GM12878 (cell line): ENCODE results near the gene ATP6V1F. TPM values are rescaled to one million over a fixed set of nuclear protein-coding genes. Genes with fewer than 3 reads are reported as not detected.

Experiments
- ATAC-seq: fragments of 200-7000 bp; cut with Tn5 transposase; 3 replicates; pipeline ENCODE4 v1.9.1; 2020; ENCODE audit warnings: mild to moderate bottlenecking, moderate library complexity
- BruUV-seq: library from RNA; stranded (reverse); fragments of 400-500 nt; replicated peaks from 2 replicates; lab custom pipeline; 2021; lab: Mats Ljungman, UMichigan
- CTCF ChIA-PET: fragments of 300-600 bp; sonication (Branson Sonifier 250); formaldehyde crosslinking; extraction: SDS; loops from one replicate; lab custom pipeline; 2021; ENCODE audit warnings: inconsistent platforms; lab: Yijun Ruan, JAX
- POLR2A ChIA-PET: fragments of 350-600 bp; formaldehyde crosslinking; extraction: SDS; loops from one replicate; lab custom pipeline; 2021; ENCODE audit warnings: inconsistent platforms; lab: Charles Lee
- RAD21 ChIA-PET: fragments of 300-600 bp; sonication (Branson Sonifier 250); formaldehyde crosslinking; loops from one replicate; lab custom pipeline; 2023; ENCODE audit warnings: antibody characterized with exemption; ENCODE audit not compliant: unreplicated experiment; lab: Charles Lee
- SMC1A ChIA-PET: fragments of 300-600 bp; sonication (Branson Sonifier 250); formaldehyde crosslinking; loops from one replicate; lab custom pipeline; 2023; ENCODE audit not compliant: unreplicated experiment, uncharacterized antibody; lab: Charles Lee
- DNase-seq: peaks from one replicate; pipeline ENCODE4 v3.0.0-alpha.2; 2011; ENCODE audit warnings: low read depth, low spot score
- FAIRE-seq: peaks from 3 replicates; lab custom pipeline; 2011; peaks lifted over from hg19 to GRCh38; lab: Jason Lieb, UNC
- H2AFZ ChIP-seq: 2 replicates; pipeline ENCODE4 v1.6.0; 2011; ENCODE audit warnings: low read depth, low read length, control low read depth; ENCODE audit not compliant: control insufficient read depth
- H3K27ac ChIP-seq: 2 replicates; pipeline ENCODE4 v1.5.1; 2011; ENCODE audit warnings: control low read depth; ENCODE audit not compliant: control insufficient read depth, insufficient read depth
- H3K27me3 ChIP-seq, 2 experiments: replicated peaks in 1 of 2; 2 replicates each; pipeline versions ENCODE4 v1.6.0 to v1.6.1; 2011; ENCODE audit warnings: low read length in 1 of 2; ENCODE audit not compliant: control insufficient read depth in 2 of 2, insufficient read depth in 2 of 2
- H3K36me3 ChIP-seq, 2 experiments: 2 replicates each; pipeline ENCODE4 v1.5.1; 2011; ENCODE audit warnings: low read length in 1 of 2; ENCODE audit not compliant: control insufficient read depth in 2 of 2, insufficient read depth in 2 of 2
- H3K4me1 ChIP-seq: 2 replicates; pipeline ENCODE4 v1.6.1; 2011; ENCODE audit warnings: mild to moderate bottlenecking, low read length, moderate library complexity, mixed read lengths; ENCODE audit not compliant: control insufficient read depth, insufficient read depth
- H3K4me2 ChIP-seq: 2 replicates; pipeline ENCODE4 v1.6.0; 2011; ENCODE audit warnings: control low read depth; ENCODE audit not compliant: control insufficient read depth, insufficient read depth
- H3K4me3 ChIP-seq: fragments of 200-600 bp; sonication (generic); 2 replicates; pipeline ENCODE4 v1.5.1; 2016
- H3K79me2 ChIP-seq: 2 replicates; pipeline ENCODE4 v1.6.0; 2011; ENCODE audit warnings: low read length; ENCODE audit not compliant: control insufficient read depth, insufficient read depth
- H3K9ac ChIP-seq: 2 replicates; pipeline ENCODE4 v1.8.0; 2011; ENCODE audit warnings: low read length, control low read depth, mixed read lengths; ENCODE audit not compliant: control insufficient read depth, insufficient read depth
- H3K9me3 ChIP-seq: replicated peaks from 3 replicates; pipeline ENCODE4 v1.5.1; 2011; ENCODE audit warnings: mild to moderate bottlenecking, low read length; ENCODE audit not compliant: control insufficient read depth, insufficient read depth
- H4K20me1 ChIP-seq: 2 replicates; pipeline ENCODE4 v1.6.0; 2011; ENCODE audit not compliant: control insufficient read depth, insufficient read depth
- CHD2 ChIP-seq: IDR thresholded peaks from 2 replicates; pipeline ENCODE4 v1.6.1; 2011; ENCODE audit warnings: low read depth, low read length, improper control_type of control experiment, borderline replicate concordance
- IKZF1 ChIP-seq: fragments of 450-650 bp; conservative IDR thresholded peaks from 2 replicates; pipeline ENCODE4 v1.6.1; 2017; ENCODE audit warnings: antibody characterized with exemption, mild to moderate bottlenecking
- MEF2B ChIP-seq: fragments of 450-650 bp; IDR thresholded peaks from 2 replicates; pipeline ENCODE4 v1.6.1; 2018; ENCODE audit warnings: mild to moderate bottlenecking, moderate library complexity; ENCODE audit not compliant: partially characterized antibody, poor library complexity, severe bottlenecking
- NR2C2 ChIP-seq: IDR thresholded peaks from 2 replicates; pipeline ENCODE4 v1.6.1; 2011; ENCODE audit warnings: borderline replicate concordance, low read depth; ENCODE audit not compliant: control insufficient read depth, insufficient read length
- POLR2AphosphoS2 ChIP-seq: IDR thresholded peaks from 2 replicates; pipeline ENCODE4 v1.6.1; 2011; ENCODE audit warnings: low read depth, mild to moderate bottlenecking, low read length, improper control_type of control experiment, moderate library complexity
- ZBTB11 ChIP-seq: fragments of 450-650 bp; formaldehyde crosslinking; IDR thresholded peaks from 2 replicates; pipeline ENCODE4 v1.5.0; 2022; ENCODE audit warnings: mild to moderate bottlenecking, missing genetic modification characterization
- ZNF217 ChIP-seq: fragments of 450-650 bp; IDR thresholded peaks from 2 replicates; pipeline ENCODE4 v1.6.1; 2017; ENCODE audit warnings: antibody characterized with exemption, mild to moderate bottlenecking
- WGBS: methylation state at CpG from one replicate; pipeline ENCODE4 v1.1.6; 2016; ENCODE audit warnings: low lambda C conversion rate; ENCODE audit not compliant: insufficient replicate concordance, insufficient coverage; ENCODE audit errors: missing lambda C conversion rate; 5-methylcytosine and 5-hydroxymethylcytosine counted together
- in situ Hi-C: fragments of 300-500 bp; cut with MboI; formaldehyde crosslinking; loops from 9 replicates; pipeline ENCODE4 v1.14.3; 2018; ENCODE audit warnings: mixed read lengths
- intact Hi-C: fragments of 100-400 bp; cut with micrococcal nuclease; formaldehyde crosslinking; loops from one replicate; pipeline ENCODE4 v1.14.2; 2022; ENCODE audit not compliant: unreplicated experiment
- polyA plus RNA-seq, 11 experiments: library from polyadenylated mRNA; depleted of rRNA in 4 of 11; unstranded in 6 of 11; stranded (reverse) in 5 of 11; fragments of >200 nt; fragmentation: Nextera tagmentation in 4 of 11; fragmentation: Illumina TruSeq in 1 of 11; extraction: Ambion mirVana in 4 of 11; extraction: Trizol in 1 of 11; gene quantifications; 1 replicate in 1 of 11; 2 replicates in 10 of 11; pipeline versions ENCODE4 v1.2.1 to v1.2.3, GENCODE V29; 2011 to 2016; ENCODE audit warnings: inconsistent platforms in 2 of 11, missing spikeins in 2 of 11, low read depth in 1 of 11
- total RNA-seq, 4 experiments: library from RNA; depleted of rRNA in 3 of 4; stranded (reverse); fragments of >200 nt in 3 of 4; fragmentation: Illumina TruSeq in 1 of 4; extraction: Trizol in 1 of 4; gene quantifications; 2 replicates each; pipeline versions ENCODE4 v1.2.1 to v1.2.3, GENCODE V29; 2013 to 2021
- TF ChIP-seq, protein P1 (sequence below): IDR thresholded peaks from 2 replicates; pipeline ENCODE4 v1.6.1; 2011; ENCODE audit warnings: low read depth, low read length, improper control_type of control experiment, borderline replicate concordance
- TF ChIP-seq, protein P2 (sequence below): fragments of 450-650 bp; IDR thresholded peaks from 2 replicates; pipeline ENCODE4 v1.6.1; 2017; ENCODE audit warnings: antibody characterized with exemption, mild to moderate bottlenecking, moderate library complexity

ATP6V1F gene
- total and polyA plus RNA-seq, 10 of the 15 experiments (the other 5 are each of a cell fraction or from before 2014, with no cell fraction given): 111 to 343 (median 203) TPM

DNA sequence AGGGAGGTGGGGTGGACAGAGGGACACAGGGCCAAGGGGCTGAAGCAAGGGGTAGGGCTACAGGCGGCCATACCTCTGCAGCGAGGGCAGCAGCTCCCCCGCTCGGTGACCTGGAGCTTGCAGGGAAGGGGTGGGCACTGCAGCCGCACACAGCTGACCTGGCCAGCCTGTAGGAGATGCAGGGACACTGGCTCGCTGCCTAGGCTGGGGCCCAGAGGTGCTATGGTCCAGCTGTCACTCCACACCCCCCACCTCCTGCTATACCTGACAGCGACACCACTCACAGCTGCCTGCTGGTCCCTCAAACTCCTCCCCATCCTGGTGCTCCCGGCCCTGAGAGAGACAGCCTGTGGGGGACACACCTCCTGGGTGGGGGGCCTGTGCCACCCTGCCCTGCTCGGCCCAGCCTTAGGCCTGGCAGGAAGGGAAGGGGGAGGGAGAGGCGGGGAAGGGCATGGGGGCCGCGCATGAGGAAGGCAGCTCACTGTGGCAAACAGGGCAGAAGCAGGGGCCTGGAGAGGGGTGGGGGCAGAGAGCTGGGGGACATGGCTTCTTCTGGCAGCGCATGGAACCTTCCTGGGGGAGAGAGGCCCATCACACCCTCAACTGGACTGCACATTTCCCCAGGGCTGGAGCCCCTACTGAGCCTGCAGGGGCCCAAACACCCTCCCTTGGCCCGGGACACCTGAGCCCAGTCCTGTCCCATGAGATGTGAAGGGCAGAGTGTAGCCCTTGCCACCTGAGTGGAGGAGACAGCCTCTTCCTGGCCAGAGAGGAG, 23.9 kb downstream of the ATP6V1F start:
- CTCF ChIA-PET: interaction anchor here (1.3 kb wide), 1 partner anchor 205 kb away, joined by 5 read pairs; no protein-coding TSS in a partner anchor
- Histone ChIP-seq H4K20me1 (no peaks in the 10 kb centered on the region), H3K4me2 (no peak overlapping the region), H3K36me3 (no peaks in the 10 kb centered on the region), H3K27ac (no peak overlapping the region), H3K4me1 (peaks cover 12% of the 10 kb centered on the region), H3K9ac (no peak overlapping the region), H3K27me3 (peaks cover 0 to 1% of the 10 kb centered on the region in 2 experiments; a peak in 2 of 4 replicates), H2AFZ (no peak overlapping the region), H3K9me3 (no peaks in the 10 kb centered on the region), H3K79me2 (no peaks in the 10 kb centered on the region), H3K4me3 (no peak overlapping the region)
- BruUV-seq: no TSS peak
- POLR2A ChIA-PET: interaction anchor here (0.5 kb wide), 1 partner anchor 476 kb away, joined by 4 read pairs; no protein-coding TSS in a partner anchor
- in situ Hi-C loops (no loop called here), intact Hi-C loops (loop anchor here (10.0 kb wide), 1 partner anchor 432 kb away; the partner anchor contains the start of gene HILPDA)
- ATAC-seq (no peak), FAIRE-seq (no peak), DNase-seq (no peak)
- WGBS: 53% methylated on average over 9 of the region's 14 CpGs
- RAD21 ChIA-PET: interaction anchor here (1.2 to 1.4 kb wide), 4 partner anchors 24 to 325 kb away, joined by 3 to 4 read pairs (median 3); partner anchors contain the start of gene ATP6V1F
- SMC1A ChIA-PET: interaction anchor here (1.5 kb wide), 1 partner anchor 24 kb away, joined by 5 read pairs; the partner anchor contains the start of gene ATP6V1F
- no peak for TF ChIP-seq POLR2AphosphoS2
- no peak for TF ChIP-seq IKZF1
- TF ChIP-seq ZNF217: no peak
- no peak for TF ChIP-seq NR2C2
- no peak for TF ChIP-seq CHD2
- TF ChIP-seq, protein P1, sequence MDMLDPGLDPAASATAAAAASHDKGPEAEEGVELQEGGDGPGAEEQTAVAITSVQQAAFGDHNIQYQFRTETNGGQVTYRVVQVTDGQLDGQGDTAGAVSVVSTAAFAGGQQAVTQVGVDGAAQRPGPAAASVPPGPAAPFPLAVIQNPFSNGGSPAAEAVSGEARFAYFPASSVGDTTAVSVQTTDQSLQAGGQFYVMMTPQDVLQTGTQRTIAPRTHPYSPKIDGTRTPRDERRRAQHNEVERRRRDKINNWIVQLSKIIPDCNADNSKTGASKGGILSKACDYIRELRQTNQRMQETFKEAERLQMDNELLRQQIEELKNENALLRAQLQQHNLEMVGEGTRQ: no peak
- TF ChIP-seq MEF2B: no peak
- TF ChIP-seq, protein P2, sequence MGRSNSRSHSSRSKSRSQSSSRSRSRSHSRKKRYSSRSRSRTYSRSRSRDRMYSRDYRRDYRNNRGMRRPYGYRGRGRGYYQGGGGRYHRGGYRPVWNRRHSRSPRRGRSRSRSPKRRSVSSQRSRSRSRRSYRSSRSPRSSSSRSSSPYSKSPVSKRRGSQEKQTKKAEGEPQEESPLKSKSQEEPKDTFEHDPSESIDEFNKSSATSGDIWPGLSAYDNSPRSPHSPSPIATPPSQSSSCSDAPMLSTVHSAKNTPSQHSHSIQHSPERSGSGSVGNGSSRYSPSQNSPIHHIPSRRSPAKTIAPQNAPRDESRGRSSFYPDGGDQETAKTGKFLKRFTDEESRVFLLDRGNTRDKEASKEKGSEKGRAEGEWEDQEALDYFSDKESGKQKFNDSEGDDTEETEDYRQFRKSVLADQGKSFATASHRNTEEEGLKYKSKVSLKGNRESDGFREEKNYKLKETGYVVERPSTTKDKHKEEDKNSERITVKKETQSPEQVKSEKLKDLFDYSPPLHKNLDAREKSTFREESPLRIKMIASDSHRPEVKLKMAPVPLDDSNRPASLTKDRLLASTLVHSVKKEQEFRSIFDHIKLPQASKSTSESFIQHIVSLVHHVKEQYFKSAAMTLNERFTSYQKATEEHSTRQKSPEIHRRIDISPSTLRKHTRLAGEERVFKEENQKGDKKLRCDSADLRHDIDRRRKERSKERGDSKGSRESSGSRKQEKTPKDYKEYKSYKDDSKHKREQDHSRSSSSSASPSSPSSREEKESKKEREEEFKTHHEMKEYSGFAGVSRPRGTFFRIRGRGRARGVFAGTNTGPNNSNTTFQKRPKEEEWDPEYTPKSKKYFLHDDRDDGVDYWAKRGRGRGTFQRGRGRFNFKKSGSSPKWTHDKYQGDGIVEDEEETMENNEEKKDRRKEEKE: no peak
- no peak for TF ChIP-seq ZBTB11
